Measurements from ENCODE around the gene ARHGEF37.
"Not testable (repeated sequence)": the region's sequence is repeated elsewhere in the genome, so short reads cannot be mapped to it uniquely, and the experiment has no call there.

ARHGEF37 gene

DNA sequence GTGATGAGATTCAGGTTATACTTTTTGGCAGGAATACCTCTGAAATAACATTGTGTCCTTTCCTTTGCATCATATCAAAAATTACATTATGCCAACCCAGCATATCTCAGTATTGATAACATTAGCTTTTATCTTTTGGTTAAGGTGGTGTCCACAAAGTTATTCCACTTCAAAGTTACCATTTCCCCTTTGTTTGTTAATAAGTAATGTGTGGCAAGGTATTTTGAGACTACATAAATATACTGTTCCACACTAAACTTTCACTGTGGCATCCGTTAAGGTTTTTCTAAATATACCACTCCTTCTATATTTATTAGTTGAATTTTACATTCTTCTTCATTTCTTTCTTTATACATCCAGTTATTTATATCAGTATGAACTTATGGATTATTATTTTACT, 14.1 kb upstream of the ARHGEF37 start:
- DNase-seq = no peak

DNA sequence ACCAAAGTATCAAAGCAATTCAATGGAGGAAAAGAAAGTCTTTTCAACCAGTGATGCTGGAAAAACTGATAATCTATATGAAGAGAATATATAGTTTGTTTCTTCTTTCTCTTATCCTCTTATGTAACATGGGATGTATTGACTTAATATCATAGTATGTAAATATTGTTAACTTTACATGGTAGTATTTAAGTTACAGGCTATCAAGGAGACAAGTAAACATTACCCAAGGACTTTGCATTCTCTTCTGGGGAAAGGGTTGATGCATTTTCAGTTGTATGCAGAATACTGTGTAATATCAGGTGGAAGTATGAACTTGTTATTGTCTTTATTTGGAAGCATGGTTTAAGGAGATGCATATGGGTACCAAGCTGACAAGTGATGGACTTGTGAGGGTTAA, 9.1 kb upstream of the ARHGEF37 start:
- DNase-seq = no peak

DNA sequence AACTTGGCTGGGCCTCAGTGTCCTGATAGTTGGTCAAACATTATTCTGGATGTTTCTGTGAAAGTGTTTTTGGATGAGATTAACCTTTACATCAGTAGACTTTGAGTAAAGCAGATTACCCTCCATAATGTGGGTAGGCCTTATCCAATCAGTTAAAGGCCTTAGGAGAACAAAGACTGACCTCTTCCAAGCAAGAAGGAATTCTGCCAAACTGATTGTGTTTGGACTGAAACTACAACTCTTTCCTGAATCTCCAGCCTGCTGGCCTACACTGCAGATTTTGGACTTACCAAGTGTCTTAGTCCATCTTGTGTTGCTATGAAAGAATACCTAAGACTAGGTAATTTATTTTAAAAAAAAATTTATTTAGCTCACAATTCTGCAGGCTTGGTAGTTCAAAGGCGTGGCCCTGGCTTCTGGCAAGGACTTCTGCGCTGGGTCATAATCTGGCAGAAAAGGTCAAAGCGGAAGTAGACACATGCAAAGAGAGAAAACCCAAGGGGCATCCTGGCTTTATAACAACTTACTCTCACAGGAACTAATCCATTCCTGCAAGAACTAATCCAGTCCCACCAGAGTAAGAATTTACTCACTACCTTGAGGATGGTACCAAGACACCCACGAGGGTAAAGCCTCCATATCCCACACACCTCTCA, 8.6 kb upstream of the ARHGEF37 start:
- DNase-seq = no peak

DNA sequence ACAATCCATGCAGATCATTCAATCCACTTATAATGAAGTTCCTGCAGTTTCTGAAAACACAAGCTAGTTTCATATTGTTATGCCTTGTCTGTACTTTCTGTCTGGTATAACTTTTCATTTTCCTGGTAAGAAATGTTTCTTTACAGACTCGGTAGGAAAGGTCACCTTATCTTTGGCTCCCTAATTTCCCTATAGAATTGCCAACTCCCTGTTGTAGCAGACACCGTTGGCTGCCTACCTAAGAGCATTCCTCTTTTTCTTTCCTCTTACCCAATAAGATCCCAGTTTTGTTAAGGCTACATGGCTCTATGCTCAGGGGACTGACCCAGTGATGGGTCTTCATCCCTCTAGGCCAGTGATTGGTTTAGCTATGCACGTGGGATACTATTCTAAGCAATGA, 6.2 kb upstream of the ARHGEF37 start:
- no peak for DNase-seq

DNA sequence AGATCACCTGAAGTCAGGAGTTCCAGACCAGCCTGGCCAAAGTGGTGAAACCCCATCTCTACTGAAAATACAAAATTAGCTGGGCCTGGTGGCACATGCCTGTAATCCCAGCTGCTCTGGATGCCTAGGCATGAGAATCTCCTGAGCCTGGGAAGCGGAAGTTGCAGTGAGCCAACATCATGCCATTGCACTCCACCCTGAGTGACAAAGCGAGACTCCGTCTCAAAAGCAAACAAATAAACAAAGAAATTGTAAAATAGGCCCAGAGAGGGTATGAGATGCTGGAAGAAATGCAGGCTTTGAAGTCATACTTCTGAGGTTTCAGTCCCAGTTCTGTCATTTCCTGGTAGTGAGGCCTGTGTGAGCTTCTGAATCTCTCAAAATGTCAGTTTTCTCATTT, 5.3 kb upstream of the ARHGEF37 start:
- no peak for DNase-seq

DNA sequence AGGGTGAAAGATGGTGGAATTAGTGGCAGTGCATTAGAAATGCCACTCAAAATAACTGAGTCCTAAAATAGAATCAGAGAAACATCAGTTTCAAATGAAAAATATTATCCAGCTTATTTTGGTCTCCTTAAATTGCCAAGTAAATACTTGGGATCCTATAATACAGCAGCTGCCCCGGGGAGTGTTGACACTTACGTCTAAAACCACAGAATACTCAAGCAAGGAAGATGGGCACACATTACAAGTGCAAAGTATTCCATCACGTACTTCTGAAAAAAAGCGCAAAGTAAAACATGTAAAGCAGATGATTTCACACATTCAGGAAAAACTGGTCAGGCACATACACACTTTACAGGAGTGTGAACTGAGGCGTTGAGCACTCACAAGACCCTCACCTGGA, 2.4 kb upstream of the ARHGEF37 start:
- no peak for DNase-seq

DNA sequence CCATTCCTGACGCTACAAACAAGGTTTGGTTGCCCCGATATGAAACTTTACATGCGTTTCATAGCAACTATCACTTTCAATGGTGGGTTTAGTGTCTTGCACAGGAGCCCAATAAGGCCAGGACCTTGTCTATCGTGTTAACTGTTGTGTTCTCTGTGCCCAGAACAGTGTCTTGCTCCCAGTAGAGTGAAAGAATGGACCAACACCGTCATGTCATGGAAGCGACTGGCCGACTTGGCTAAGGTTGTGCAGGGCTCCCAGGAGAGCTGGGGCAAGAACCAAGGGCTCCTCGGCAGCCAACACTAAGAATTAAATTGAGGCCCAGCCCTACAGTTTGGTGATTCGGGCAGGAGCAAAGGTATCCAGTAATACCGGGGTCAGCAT, 498 bp upstream of the ARHGEF37 start:
- no peak for DNase-seq

DNA sequence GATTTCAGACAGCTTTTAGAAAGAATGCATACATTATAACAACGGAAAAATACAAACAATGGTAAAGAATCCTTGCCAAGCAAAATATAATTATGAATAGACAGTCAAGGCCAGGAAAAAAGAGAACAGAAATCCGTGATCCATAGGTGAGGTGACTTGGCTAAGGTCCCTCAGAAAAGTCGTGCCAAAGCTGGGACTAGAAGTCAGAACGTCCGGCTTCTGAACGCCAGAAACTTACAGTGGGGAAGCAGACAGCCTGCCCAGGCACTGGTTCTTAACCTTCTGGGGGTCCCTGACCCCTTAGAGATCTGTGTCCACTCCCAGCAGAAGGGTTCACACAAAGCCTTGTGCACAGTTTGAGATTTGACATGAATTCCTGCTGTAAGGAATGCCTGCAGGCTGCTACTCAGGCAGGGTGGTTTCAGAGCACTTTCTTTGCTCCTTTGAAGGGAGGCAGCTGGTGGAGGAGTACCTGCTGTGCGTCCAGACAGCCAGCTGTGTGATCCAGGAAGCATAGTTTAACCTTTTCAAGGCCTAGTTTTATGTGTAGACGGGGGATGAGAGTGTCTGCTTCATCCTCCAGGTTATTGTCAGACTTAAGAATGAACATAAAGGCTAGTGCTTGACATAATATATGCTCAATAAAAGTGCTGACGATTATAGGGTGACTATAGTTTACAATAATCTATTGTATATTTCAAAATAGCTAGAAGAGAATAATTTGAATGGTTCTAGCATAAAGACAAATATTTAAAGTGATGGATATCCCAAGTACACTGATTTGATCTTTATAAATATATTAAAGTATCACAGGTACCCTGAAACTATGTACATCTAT, 852 bp downstream of the ARHGEF37 start:
- DNase-seq = no peak

DNA sequence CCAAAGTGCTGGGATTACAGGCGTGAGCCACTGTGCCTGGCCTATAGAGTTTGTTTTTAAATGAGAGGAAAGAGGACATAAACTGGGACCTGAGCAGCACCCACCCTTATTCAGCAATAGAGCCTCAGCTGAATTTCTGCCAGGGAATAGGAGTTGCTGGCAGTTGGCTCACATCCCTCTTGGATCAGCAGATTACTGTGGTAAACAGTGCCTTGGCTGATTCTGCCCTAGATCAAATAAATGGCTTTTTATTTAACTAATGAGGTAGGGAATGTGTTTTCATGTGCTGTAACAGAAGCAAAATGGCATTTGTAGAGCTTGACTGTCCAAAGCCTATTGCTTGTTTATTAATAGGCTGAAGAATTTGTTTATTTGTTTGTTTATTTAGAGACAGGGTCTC, 2.1 kb downstream of the ARHGEF37 start:
- no peak for DNase-seq

DNA sequence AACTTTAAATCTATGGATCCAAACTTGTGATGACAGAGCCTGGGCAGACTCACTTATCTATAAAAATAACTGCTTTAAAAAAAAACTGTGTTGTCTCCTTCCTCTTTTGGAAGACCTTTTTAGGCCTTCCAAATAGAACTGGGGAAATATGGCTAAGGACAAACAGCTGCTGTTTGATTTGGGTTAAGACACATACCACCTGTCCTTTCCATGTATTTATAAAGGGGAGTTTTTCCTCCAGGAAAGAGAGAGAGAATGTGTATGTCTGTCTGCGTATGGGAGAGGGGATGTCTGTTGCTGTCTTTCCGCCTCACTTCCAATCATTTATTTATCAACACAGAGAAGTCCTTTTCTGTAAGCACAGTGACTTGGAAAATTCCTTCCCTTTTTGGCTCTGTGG, 2.8 kb downstream of the ARHGEF37 start:
- no peak for DNase-seq

DNA sequence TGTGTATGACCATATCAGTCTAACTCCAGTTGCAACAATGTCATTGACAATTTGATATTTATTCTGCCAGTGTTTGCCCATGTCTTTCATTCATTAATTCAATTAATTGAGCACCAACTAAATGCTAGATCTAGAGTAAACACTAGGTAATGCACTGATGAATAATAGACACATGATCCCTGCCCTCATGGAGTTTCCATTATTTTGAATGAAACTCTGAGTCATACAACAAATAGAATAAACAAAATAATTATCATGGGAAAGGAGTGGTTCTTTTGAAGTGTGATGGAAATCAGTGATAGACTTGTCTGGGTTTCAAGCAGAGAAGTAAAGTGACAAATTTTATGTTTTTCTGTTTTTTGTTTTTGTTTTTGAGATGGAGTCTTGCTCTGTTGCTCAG, 4.6 kb downstream of the ARHGEF37 start:
- DNase-seq = no peak

DNA sequence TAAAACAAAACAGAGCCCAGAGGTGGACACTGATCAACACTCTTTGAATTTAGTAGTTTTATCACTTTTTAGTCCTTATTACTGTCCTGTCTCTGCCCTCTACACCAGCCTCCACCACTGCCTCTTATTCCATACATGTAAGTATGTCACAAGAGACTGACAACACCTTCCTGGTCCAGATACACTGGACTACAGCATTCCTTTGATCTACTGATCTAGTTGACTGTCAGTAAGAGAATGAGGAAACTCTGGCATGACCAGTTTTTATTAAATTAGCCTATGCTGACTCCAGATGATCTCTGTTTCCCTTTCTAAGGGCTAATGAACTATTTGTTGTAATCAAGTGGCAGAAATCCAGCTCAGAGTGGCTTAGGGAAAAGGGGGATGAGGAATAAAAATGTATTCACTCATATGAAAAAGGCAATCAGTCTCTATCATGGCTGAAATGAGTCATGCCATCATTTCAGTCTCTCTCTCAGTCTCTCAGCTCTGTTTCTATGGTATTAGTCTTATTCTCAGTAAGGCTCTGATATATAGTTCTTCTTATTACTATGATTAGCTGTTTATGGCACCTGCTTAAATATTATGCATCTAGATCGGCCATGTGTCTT, 5.5 kb downstream of the ARHGEF37 start:
- no peak for DNase-seq

DNA sequence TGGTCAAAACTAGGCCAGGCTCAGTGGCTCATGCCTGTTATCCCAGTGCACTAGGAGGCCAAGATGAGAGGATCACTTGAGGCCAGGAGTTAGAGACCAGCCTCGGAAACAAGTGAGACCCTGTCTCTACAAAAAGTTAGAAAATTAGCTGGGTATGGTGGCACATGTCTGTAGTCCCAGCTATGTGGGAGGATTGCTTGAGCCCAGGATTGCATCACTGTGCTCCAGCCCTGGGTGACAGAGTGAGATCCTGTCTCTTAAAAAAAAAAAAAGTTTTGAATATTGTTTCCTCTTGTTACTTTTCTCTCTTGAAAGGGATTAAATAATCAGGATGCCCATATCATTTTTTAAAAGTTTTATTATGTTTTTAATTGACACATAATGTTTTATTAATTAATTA, 7.6 kb downstream of the ARHGEF37 start:
- DNase-seq = no peak

DNA sequence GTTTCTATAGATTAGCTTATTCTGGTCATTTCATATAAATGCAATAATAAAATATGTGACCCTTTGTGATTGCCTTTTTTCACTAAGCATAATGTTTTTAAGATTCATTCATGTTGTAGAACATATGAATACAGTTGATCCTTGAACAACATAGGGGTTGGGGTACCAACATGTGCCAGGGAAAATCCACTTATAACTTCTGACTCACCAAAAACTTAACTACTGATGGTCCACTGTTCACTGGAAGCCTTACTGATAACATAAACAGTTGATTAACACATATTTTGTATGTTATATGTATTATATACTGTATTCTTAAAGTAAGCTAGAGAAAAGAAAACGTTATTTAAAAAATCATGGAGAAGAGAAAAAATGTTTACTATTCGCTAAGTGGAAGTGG, 12.1 kb downstream of the ARHGEF37 start:
- no peak for DNase-seq

DNA sequence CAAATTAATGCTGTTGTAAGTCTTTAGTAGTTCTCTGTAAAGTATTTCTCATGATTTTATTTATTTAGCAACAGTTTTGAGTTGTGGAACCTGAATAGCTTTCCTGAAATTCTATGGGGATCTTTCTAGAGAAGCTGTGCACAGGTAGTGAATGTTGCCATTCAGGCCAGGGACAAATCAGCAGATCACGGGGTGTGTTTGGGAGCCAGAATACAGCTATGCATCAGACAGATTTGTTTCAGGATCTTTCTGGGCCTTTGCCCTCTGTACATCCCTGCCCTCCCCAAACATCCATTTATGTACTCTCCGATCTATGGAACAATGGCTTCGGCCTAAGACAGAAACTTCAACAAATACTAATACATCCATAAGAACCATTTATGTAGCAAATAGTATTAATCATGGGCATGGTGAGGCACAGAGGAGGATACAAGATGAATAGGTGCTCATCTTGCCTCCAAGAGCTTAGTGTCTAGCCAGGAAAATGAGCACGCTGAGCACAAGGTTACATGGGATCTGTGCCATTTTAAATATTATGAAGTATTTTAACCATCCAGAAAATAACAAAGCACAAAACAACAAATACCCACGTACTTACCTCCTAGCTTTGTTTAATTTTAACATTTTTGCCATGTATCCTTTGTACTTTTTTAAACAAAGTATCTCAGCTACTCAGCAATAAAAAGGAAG, 13.1 kb downstream of the ARHGEF37 start:
- no peak for DNase-seq

DNA sequence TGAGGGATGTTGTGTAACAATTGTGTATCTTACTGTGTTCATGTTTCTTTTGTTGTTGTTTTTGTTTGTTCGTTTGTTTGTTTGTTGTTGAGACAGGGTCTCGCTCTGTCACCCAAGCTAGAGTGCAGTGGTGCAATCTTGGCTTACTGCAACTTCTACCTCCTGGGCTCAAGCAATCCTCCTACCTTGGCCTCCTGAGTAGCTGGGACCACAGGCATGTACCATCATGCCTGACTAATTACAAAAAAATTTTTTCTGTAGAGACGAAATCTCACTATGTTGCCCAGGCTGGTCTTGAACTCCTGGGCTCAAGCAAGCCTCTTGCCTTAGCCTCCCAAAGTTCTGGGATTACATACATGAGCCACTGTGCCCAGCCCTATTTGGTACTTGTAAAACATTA, 13.8 kb downstream of the ARHGEF37 start:
- not testable (repeated sequence) for DNase-seq

DNA sequence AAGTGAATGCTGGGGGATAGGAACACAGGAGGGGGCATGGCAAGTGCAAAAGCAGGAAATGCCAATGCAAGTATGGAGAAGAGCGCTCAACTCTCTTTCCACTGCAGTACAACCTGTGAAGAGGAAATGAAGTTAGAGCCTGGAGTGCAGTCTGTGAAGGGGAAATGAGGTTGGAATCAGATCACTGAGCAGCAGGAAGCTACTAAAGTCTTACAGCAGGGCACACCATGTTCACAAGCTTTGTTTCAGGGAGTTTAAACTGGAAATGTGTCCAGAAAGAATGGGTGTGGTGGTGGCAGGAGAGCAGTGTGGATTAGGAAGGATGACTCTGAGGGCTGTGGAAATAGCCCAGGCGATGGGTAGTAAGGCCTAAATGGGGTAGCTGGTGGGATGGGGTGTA, 15.4 kb downstream of the ARHGEF37 start:
- DNase-seq = no peak

DNA sequence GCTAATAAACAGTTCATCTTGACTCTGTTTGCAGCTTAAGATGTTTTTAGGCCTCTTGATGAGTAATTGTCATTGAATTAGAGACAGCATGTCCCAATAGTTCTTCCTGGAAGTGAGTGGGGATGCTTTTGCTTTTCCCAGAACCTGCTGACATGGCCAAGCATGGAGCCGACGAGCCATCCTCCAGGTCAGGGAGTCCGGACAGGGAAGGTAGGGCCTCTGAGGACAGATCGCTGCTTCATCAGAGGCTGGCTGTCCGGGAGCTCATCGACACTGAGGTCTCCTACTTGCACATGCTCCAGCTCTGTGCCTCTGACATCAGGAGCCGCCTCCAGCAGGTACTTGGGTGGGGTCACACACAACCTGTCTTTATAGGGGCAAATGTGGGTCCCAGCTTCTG, 16.3 kb downstream of the ARHGEF37 start:
- DNase-seq = no peak

DNA sequence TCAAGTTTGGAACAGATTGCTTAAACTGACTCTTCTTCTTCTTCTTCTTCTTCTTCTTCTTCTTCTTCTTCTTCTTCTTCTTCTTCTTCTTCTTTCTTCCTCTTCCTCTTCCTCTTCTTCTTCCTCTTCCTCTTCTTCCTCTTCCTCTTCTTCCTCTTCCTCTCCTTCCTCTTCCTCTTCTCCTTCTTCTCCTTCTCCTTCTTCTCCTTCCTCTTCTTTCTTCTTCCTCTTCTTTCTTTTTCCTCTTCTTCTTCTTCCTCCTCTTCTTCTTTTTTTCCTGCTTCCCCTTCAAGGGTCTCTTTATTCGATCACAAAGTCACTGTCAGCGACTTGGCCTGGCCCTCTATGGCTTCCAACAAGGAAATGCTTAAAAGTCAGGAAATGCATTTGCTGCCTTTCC, 16.9 kb downstream of the ARHGEF37 start:
- DNase-seq = not testable (repeated sequence)

DNA sequence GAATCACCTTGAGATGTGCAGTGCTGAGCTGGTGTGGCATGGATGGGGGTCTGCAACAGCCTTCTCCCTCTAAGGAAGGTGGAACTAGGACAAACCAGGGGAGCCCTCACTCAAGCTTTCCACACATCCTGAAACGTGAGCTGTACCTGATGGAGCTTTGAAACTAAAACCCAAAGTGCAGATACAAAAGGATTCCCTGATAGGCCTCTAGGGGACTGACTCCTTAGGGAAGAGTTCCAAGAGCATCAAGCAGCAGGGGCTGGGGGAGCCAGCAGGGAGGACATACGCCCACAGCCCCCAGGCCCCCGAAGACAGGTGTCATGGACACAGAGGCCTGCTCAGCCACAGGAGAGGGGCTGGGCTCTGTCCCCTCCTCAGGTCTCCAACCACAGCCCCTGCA, 17.7 kb downstream of the ARHGEF37 start:
- DNase-seq = no peak

DNA sequence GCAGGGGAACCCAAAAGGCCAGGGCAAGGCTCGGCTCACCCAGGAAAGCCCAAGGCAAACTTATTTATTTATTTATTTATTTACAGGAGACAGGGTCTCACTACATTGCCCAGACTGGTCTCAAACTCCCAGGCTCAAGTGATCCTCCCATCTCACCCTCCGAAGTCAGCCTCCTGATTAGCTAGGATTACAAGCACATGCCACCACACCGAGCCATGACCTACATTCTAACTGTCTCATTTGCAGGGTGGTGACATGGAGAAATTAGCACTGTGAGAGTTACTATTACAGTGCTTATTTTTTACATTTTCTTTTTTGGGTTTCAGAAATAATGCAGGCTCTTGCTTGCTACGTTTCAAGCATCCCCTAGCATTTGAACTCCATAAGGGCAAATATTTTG, 18.1 kb downstream of the ARHGEF37 start:
- no peak for DNase-seq

DNA sequence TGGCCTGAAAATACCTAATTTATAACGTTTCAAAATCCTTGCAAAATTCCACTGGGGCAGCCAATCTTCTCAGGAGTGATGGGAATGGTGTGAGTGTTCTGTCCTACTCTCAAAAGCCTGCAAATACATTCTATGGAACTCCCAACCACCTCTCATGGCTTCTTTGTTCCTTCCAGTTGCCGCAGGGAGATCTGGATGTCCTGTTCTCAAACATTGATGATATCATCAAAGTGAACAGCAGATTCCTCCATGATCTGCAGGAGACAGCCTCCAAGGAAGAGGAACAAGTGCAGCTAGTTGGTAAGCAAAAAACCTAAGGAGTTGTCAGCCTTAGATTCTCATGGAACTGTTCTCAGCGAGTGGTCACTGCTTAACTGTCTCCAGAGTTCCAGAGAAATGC, 19.6 kb downstream of the ARHGEF37 start:
- no peak for DNase-seq

DNA sequence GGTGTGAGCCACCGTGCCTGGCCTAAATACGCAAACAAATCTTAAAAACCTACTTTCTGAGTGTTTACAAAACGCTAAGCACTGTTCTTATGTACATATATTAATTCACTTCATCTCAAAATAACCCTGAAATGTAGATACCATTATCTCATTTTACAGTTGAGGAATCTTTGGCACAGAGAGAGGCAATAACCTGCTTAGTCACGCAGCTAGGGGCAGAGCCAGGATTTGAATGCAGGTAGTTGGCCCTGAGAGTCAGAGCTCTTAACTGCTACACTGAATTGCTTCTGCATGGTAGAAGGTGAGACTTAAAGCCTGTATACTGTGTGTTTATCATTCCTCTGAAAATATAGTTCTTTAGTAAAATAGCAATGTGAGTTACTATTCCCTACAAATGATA, 21.9 kb downstream of the ARHGEF37 start:
- no peak for DNase-seq

DNA sequence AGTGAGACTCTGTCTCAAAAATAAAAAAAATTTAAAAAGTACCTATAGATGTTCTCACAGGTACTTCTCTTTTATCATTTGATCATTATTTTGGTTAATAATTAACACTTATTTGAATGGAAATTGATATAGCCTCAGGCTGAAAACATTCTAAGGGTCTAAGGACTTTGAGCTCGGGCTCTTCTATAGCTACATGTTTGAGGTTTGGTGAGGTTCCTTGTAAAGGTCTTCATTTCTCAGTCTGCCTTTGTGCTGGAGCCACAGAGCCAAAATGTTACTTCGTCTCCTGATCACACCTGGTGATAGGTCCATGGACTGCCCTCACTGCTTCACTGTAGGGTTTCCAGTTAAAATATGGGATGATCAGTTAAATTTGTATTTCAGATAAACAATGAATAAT, 22.6 kb downstream of the ARHGEF37 start:
- no peak for DNase-seq

Data from DMS153 (cell line).